ENCODE results near the gene HOGA1.

The HOGA1 gene

GRCh38 chr10:97583476-97583875 is 713 bp upstream of the HOGA1 start:
- Histone ChIP-seq H3K4me3 (replicated peaks; ENCODE audit: low read depth, low read length) (no peak overlapping the region), H3K27me3 (replicated peaks; ENCODE audit: control insufficient read depth, insufficient read depth, low read length) (no peaks in the 10 kb centered on the region), H3K36me3 (ENCODE audit: control insufficient read depth, insufficient read depth, low read length) (no peaks in the 10 kb centered on the region)
- TF ChIP-seq CTCF (IDR thresholded peaks at IDR 0.05; ENCODE audit: insufficient read depth, low read length, poor library complexity, severe bottlenecking) = no peak
- no peak for DNase-seq (ENCODE audit: extremely low read depth, insufficient read length)

- Histone ChIP-seq H3K36me3 (ENCODE audit: control insufficient read depth, insufficient read depth, low read length) (no peaks in the 10 kb centered on the region), H3K4me3 (replicated peaks; ENCODE audit: low read depth, low read length) (no peak overlapping the region), H3K27me3 (replicated peaks; ENCODE audit: control insufficient read depth, insufficient read depth, low read length) (no peaks in the 10 kb centered on the region)
- DNase-seq (ENCODE audit: extremely low read depth, insufficient read length) = no peak
- TF ChIP-seq CTCF (IDR thresholded peaks at IDR 0.05; ENCODE audit: insufficient read depth, low read length, poor library complexity, severe bottlenecking) = no peak
These were observed 729 bp downstream of the HOGA1 start for GRCh38 chr10:97584798-97585438.

- DNase-seq (ENCODE audit: extremely low read depth, insufficient read length) = no peak
- Histone ChIP-seq H3K36me3 (ENCODE audit: control insufficient read depth, insufficient read depth, low read length) (no peaks in the 10 kb centered on the region), H3K4me3 (replicated peaks; ENCODE audit: low read depth, low read length) (no peak overlapping the region), H3K27me3 (replicated peaks; ENCODE audit: control insufficient read depth, insufficient read depth, low read length) (no peaks in the 10 kb centered on the region)
- no peak for TF ChIP-seq CTCF (IDR thresholded peaks at IDR 0.05; ENCODE audit: insufficient read depth, low read length, poor library complexity, severe bottlenecking)
These were observed 1.2 kb downstream of the HOGA1 start for GRCh38 chr10:97585439-97585811.

- Histone ChIP-seq H3K36me3 (ENCODE audit: control insufficient read depth, insufficient read depth, low read length) (no peaks in the 10 kb centered on the region), H3K27me3 (replicated peaks; ENCODE audit: control insufficient read depth, insufficient read depth, low read length) (no peaks in the 10 kb centered on the region), H3K4me3 (replicated peaks; ENCODE audit: low read depth, low read length) (no peak overlapping the region)
- DNase-seq (ENCODE audit: extremely low read depth, insufficient read length) = no peak
- TF ChIP-seq CTCF (IDR thresholded peaks at IDR 0.05; ENCODE audit: insufficient read depth, low read length, poor library complexity, severe bottlenecking) = no peak
These were observed 3.0 kb downstream of the HOGA1 start for GRCh38 chr10:97587183-97587582.

- H3K36me3 ChIP-seq (ENCODE audit: control insufficient read depth, insufficient read depth, low read length) = no peaks in the 10 kb centered on the region
- no peak for TF ChIP-seq CTCF (IDR thresholded peaks at IDR 0.05; ENCODE audit: insufficient read depth, low read length, poor library complexity, severe bottlenecking)
- DNase-seq (ENCODE audit: extremely low read depth, insufficient read length) = no peak
These were observed 5.3 kb downstream of the HOGA1 start, which contains the start of gene C10orf62 for GRCh38 chr10:97589479-97589878. TSS of gene C10orf62 (plus strand) at chr10:97589721. CDS start at chr10:97589898, 177 bp downstream.

More at GRCh38 chr10:97589479-97589878, 5.3 kb downstream of the HOGA1 start, which contains the start of gene C10orf62:
- Histone ChIP-seq H3K4me3 (replicated peaks; ENCODE audit: low read depth, low read length) (no peak within 1 kb of the TSS), H3K27me3 (replicated peaks; ENCODE audit: control insufficient read depth, insufficient read depth, low read length) (no peaks in the 10 kb centered on the region)
